HG03565 (cell line): ENCODE data around the gene DQX1.
A peak's percentile ranks its signal among the peaks of the same experiment; 100 is the strongest.

Source experiments
- ATAC-seq: cut with Tn5 transposase; IDR thresholded peaks from one replicate; pipeline ENCODE4 v1.9.1; 2021; ENCODE audit warnings: mild to moderate bottlenecking, moderate library complexity; ENCODE audit not compliant: unreplicated experiment

The DQX1 gene

DNA sequence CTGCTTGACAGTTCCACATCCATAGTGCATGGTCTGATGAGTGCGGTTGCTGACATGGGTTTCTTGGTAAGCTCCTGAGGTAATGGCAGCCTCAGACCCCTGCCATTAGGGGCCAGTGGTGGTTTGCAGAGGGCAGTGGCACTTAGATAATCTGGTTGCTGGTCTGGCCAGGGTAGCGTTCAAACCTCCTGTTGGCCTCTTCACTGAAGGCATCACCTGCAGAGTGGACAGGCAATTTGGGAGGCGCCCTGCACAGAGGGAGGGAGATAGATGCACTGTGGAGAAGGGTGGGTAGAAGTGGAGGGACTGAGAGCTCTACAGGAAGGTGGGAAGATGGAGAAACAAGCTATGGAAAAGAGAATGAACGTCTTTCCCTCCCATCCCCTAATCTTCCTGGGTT lies 7.4 kb upstream of the DQX1 start:
- ATAC-seq = no peak

DNA sequence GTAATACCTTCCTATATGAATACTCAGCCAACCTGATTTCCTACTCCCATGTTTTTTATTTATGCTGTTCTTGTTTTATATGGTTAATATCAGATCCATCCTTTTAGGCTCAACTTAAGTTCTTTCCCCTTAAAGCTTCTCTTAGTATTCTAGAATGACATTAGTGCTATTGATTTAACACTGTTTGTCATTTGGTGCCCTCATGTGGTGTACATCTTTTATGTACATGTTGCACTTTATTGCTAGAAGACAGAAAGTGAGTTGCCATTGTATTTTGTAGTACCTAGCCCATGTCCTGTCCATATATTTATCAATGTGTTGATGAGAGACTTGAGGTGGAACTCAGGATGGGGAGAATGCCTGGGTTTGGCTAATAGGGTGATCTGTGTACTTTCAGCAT lies 6.2 kb upstream of the DQX1 start:
- no peak for ATAC-seq

DNA sequence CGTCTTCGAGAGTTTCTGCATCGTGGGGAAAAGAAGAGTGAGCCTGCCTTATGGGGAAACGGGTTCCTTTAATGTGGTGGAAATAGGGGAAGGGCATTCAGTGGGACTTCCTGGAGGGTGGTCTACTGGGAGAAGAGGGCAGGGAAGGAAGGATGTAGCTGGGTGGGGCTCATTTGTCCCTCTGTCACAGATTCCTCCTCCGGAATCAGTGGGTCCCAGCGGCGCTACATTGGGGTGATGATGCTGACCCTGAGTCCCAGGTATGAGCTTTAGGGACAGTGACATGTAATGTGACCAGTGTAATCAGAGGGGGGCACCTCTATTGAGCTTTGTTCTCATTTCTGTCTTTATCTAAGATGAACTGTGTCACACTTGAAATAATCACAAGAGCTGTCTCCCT lies 5.6 kb upstream of the DQX1 start:
- no peak for ATAC-seq

DNA sequence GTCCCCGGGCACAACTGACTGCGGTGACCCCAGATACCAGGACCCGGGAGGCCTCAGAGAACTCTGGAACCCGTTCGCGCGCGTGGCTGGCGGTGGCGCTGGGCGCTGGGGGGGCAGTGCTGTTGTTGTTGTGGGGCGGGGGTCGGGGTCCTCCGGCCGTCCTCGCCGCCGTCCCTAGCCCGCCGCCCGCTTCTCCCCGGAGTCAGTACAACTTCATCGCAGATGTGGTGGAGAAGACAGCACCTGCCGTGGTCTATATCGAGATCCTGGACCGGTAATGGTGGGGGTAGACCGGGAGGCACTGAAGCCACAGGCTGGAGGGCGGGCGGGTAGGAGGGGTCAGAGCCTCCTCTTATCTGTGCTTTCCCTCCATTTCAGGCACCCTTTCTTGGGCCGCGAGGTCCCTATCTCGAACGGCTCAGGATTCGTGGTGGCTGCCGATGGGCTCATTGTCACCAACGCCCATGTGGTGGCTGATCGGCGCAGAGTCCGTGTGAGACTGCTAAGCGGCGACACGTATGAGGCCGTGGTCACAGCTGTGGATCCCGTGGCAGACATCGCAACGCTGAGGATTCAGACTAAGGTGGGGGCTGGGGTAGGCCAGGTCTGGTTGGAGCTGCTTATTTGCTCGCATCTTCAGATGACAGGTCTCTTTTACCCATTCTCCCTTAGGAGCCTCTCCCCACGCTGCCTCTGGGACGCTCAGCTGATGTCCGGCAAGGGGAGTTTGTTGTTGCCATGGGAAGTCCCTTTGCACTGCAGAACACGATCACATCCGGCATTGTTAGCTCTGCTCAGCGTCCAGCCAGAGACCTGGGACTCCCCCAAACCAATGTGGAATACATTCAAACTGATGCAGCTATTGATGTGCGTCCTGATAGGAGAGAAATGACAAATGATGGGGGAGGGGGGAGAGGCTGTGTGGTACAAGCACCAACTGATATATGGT lies 4.5 kb upstream of the DQX1 start:
- peak; percentile 26 for ATAC-seq

DNA sequence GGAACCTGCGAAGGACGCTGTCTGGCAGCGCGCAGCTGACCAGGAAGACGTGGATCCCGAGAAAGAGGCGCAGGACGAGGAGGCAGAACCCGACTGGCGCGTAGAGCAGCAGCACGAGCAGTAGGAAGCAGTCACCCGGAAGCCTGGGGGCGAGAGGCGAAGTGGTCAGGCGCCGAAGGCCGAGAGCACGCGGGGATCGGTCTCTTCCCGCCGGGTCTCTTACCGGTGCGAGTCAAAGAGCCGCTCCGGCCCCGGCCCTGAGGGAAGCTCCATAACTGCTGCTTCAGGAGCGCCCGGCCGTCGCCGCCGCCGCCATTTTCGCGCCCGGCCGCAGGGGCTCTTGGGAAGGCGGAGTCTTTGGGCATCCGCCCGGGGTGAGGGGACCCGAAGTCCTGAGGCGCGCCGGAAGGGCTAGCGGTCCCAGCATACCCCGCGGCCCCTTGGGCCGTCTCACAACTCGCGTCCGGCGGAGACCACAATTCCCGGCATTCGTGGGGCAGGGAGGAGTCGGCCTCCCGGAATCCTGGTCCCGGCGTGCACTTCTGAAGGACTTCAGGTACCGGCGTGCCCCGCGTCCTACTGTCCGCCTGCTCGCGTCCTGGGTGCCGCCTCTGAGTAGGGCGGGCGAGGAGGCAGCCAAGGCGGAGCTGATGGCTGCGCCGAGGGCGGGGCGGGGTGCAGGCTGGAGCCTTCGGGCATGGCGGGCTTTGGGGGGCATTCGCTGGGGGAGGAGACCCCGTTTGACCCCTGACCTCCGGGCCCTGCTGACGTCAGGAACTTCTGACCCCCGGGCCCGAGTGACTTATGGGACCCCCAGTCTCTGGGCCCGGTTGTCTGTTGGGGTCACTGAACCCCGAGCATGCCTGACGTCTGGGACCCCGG lies 3.6 kb upstream of the DQX1 start, which contains the start of the genes AUP1 and HTRA2:
Gene AUP1 (minus strand): TSS at position 350 of the 882 bp plus-strand sequence. CDS start 77 bp downstream, at position 273.
Gene HTRA2 (plus strand): TSS at position 577 of the 882 bp plus-strand sequence. CDS start 74 bp downstream, at position 651.
- peak; percentile 64 for ATAC-seq

DNA sequence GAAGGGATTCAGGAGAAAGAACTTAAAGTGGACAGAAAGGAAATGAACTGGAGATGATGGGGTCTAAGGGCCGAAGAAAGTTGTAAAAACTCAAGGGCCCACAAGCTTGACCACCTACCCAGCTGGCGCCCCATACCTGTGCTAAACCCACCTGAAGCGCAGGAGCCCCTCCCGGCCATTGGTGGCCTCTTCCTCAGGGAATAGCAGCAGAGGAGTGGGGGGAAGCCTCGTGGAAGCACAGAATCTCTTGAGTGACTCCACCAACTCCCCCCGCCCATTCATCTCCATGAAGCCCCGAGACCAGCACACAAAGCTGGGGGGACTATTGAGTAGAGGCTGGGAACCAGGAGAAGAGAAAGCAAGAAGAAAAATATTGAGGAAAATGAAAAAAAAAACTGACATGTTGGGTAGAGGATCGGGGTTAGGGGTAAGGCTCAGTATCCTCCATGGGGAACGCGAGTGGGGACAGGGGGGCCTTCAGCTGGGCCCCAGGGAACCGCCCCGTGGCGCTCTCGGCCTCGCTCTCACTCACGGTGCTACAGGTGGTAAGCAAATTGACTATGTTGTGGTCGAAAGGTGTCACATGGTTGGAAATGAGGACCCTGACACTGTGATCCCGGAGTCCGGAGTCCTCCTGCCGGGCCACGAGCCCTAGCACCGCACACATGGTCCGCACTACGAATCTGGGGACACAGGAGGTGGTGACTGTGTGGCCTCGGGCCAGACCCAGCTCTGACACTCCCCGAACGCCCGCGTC lies 2.7 kb upstream of the DQX1 start:
- ATAC-seq = peak; percentile 6

DNA sequence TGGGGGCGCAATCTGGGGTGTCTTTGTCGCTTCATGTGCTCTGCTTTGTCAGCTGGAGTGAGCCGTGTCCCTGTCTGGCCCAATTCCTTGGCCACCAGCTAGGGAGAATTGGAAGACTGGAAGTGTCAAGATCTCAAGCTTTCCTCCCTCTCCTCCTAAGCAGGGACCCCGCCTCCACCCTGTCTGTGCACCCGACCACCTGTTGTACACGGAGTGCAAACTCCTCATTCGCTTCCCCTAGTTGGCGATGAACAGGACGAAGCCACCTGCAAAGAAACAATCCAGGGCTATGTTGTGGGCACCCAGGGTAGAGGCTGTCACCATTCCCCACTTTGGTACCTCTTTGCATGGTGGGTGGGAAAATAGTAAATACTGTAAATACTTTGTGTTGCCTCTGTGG lies 1.7 kb upstream of the DQX1 start:
- ATAC-seq = no peak

DNA sequence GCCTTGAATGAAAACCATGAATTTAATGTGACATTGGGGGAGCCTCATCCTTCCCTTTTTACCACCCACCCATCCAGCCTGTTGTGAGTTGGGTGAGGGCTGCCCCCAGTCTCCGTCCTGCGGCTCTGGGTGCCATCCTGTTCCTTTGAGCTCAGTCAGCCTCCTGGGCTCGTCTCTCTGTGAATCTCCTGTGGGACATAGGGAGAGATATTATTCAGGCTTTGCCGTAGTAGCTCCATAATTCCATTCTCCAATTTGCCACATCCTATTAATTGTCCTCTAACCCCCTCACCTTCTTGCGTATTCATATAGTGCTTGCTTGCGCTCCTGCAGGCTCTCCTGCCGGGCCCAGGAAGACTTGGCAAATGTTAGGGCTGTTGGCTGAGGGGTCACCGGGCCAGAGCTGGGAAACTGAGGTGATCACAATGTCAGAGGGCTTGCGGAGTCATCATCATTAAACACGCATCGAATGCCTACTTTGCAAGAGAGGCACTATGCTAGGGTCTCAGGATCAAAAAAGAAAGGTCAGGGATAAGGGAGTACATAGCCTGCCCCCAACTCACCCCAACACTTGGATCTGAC lies 709 bp upstream of the DQX1 start:
- no peak for ATAC-seq

DNA sequence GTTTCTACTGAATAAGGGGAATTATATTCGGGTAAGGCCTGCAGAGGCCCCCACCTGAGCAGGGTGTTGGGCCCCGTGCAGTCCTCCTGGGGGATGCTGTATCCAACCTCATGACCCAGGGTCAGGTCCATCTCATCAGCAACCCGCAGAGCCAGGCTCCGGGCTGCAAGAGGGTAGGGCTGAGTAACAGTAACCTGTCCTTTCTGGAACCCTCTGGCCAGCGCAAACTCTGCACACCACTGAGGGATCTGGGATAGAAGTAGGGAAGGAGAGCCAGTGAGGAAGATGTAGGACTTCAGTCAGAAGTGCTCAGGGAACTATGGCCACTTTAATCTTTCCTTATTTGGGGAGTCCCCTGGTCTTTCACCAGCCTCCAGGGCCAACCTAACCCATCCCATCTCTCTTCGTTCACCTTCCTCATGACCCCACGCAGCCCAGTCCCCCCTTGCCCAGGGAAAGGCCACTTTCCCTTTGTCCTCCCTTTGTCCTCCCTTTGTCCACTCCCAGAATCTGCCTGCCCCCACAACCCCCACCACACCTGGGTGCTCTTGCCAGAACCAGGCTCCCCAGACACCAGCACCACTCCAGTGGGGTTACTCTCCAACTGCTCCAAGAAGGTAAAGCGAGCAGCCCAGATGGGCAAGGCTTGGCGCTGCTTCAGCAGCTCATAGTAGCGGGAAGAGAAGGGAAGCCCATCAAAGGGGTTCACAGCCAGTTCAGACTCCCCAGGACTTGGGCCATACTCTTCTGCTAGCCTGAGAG lies 895 bp downstream of the DQX1 start:
- ATAC-seq = no peak

DNA sequence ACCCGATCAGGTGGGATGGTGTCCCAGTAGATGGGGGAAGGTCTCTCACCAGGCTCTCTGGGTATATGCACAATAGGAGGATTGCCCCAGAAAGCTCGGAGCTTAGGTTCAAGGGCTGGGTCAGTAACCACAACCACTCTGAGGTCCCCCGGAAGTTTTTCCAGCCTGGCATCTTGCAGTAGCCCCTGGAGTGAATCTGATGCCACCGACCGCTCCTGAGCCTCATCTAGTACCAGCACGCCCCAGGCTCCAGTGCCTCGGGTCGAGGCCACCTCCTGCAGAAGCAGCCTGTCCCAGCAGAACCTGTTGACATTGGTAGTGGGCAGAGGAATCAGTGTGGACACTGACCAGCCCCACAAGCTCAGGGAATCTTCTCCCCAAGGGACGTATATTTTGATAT lies 2.0 kb downstream of the DQX1 start:
- no peak for ATAC-seq

DNA sequence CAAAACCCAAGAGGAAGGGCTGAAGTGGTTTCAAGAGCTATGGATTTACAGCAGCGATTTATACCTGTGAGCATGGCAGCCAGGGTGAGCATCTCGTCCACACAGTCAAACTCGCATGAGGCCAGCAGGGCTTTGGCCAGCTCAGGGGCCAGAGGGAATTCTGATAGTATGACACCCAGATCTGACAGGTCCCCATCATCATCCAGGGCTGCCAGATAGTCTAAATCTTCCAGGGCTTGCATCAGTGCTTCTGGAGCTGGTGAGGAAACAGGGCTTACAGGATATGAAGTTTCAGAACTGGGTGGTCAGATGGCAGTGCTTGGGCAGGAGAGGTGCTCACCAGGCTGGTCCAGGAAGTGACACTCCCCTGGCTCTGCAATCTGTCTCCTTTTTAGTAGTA lies 3.5 kb downstream of the DQX1 start:
- no peak for ATAC-seq

DNA sequence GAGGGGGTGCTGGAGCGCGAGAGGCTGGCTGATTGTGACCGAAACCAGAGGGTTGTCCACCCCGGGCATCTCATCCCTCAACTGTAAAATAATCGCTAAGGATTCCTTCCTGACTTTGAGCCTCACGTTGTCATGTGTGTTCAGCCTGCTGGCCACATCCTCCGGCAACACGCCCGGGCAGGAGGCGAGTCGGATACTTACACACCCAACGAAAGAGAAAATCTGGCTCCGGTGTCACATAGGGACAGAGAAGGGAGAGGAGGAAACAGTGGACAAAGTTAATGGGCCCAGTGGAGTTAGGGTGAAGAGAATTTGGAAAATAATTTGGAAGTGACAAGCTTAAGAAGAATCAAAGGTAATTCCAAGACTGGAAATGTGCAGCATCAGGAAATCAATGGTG lies 9.4 kb downstream of the DQX1 start:
- no peak for ATAC-seq

DNA sequence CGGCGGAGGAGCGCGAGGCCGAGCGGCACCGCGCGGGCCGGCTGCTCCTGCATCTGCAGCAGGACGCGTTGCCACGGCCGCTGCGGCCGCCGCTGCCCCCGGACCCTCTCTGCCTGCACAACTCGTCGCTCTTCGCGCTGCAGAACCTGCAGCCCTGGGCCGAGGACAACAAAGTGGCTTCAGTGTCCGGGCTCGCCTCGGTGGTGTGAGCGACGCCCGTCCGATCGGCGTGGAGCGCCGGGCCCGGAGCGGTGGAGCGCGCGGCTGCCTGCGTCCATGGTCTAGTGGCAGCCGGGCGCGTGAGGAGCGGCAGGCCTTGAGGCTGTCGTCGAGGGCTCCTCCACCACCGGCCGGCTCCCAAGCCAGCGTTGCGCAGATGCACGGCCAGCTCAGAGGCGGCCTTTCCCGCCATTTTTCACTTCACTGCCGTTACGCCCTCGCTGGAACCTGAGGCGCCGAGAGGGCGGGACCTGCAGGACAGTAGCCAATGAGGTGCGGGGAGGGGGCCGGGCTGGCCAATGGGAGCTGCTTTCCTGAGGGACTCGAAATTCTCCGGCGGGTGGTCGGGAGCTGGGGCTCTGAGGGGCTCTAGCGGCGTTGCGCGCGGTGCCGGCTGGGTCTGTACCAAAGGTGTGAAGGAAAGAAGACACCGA lies 9.9 kb downstream of the DQX1 start:
- no peak for ATAC-seq

DNA sequence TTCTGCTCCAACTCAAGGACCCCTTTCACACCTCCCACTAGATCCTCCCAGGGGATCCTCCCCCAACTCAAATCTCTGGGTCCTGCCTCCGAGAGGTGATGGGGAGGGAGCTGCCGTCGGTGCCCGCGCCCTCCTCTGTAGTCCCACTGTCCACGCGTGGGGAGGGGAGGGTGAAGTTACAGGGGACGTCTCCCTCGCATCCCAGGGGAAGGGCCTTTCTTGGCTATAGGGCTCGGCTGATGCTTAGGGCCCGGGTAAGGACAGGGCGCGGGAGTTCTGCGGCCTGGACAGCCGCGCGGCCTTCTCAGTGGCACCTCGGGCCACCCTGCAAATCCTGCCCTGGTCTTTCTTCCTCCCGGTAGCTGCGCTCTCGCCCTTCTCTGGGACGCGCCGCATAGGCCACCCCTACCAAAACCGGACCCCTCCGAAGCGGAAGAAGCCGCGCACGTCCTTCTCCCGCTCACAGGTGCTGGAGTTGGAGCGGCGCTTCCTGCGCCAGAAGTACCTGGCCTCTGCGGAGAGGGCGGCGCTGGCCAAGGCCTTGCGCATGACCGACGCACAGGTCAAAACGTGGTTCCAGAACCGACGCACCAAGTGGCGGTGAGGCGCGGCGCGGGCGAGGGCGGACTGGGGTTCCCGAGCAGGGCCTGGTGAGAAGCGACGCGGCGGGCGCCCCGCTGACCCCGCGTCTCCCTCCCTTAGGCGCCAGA lies 10.6 kb downstream of the DQX1 start:
- no peak for ATAC-seq

DNA sequence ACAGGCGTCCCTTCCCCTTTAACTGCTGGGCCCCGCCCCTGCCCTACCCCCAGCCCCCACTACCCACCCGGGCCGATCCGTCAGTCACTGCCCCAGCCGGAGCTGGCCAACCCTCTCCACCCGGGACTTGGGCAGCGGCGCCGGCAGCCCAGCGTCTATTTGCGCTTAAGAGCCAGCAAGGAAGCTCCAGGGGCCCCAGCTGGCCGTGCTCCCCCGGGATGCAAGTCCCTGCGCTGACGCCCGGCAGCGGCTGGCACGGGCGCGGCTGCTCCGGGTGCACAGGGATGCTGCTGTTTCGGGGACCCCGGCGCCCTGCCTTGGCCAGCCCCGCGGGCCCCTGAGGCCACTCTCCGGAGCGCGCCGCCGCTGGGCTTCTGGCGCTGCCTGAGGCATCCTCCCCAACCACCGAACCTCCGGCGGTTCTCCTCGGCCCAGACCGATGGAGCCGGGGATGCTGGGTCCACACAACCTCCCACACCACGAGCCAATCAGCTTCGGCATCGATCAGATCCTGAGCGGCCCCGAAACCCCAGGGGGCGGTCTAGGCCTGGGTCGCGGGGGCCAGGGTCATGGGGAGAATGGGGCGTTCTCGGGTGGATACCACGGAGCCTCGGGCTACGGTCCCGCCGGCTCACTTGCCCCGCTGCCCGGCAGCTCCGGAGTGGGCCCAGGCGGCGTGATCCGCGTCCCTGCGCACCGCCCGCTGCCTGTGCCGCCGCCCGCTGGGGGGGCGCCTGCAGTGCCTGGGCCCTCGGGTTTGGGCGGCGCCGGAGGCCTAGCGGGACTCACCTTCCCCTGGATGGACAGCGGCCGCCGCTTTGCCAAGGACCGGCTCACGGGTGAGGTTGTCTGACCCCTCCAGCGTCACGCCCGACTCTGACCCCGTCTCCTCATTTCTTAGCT lies 11.4 kb downstream of the DQX1 start, which contains the start of gene TLX2:
Gene TLX2 (plus strand): TSS at position 83 of the 903 bp plus-strand sequence. CDS start 357 bp downstream, at position 440.
- ATAC-seq = no peak

DNA sequence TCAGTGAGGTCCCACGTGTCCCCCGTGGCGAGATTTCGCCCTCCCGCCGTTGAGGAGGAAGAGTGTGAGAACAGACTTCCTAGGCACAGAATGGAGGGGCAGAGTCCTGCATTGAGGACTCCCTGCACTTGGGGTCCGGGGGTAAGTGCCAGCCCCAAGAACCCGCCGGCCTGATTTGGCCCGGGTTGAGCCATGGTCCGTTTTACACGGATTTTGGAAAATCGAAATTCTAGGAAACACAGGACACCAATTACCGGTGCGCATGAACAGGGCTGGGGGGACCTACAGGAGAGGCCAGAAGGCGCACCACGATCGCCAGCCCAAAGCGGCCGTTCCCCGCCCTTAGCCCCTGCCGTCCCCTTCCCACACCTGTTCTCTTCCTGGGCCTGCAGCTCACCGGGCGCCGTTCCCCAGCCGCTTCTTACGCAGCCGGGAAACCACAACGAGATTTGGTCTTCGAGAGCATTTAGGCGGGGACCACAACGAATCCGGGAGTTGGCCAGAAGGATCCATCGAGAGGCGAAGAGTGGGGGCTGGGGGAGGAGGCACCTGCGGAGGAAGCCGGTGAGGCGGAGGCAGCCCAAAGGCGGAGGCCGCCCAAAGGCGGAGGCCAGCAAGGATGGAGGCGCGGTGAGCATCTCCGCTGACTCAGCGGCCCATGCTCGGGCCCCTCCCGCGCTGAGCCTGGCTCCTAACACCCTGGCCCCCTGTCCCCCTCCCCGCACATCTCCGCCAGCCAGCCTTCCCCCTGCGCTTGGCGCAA lies 12.2 kb downstream of the DQX1 start:
- ATAC-seq = no peak
